Gastrocnemius medialis (tissue), 4 donors: ENCODE measurements around the gene PIP5K1C. TPM values are rescaled to one million over a fixed set of nuclear protein-coding genes. Genes with fewer than 3 reads are reported as not detected.
A peak's percentile ranks its signal among the peaks of the same experiment; 100 is the strongest.

Experiments used
- ATAC-seq, 2 donors: fragments of 150-250 bp; one replicate each; pipeline ENCODE4 v1.9.1; 2016
- DNase-seq, 2 donors: peaks; one replicate each; pipeline ENCODE4 v3.0.0-alpha.2; 2019
- H3K27ac ChIP-seq, 4 donors: fragments of 200-600 bp; sonication (generic); 1 replicate in 1 of 4; 2 replicates in 3 of 4; pipeline ENCODE4 v1.5.1; 2016 to 2018; ENCODE audit warnings: mild to moderate bottlenecking in 2 of 4, moderate library complexity in 1 of 4
- H3K27me3 ChIP-seq, 3 donors: fragments of 200-600 bp; sonication (generic) in 2 of 3; 1 replicate in 1 of 3; 2 replicates in 2 of 3; pipeline versions ENCODE4 v1.5.1 to v1.6.0; 2016 to 2019; ENCODE audit warnings: mild to moderate bottlenecking in 1 of 3, moderate library complexity in 1 of 3
- H3K36me3 ChIP-seq, 2 donors: fragments of 200-600 bp; sonication (generic) in 1 of 2; one replicate each; pipeline ENCODE4 v1.5.1; 2017 to 2018
- H3K4me1 ChIP-seq, 2 donors: fragments of 200-600 bp; sonication (generic) in 1 of 2; one replicate each; pipeline ENCODE4 v1.5.1; 2016 to 2017; ENCODE audit warnings: mild to moderate bottlenecking in 2 of 2
- H3K4me3 ChIP-seq, 4 donors: fragments of 200-600 bp; sonication (generic) in 3 of 4; 1 replicate in 1 of 4; 2 replicates in 3 of 4; pipeline ENCODE4 v1.5.1; 2016 to 2019; ENCODE audit warnings: mild to moderate bottlenecking in 2 of 4
- H3K9me3 ChIP-seq, 3 donors: fragments of 200-600 bp; sonication (generic) in 2 of 3; 1 replicate in 1 of 3; 2 replicates in 2 of 3; pipeline ENCODE4 v1.5.1; 2016 to 2019
- CTCF ChIP-seq, 5 experiments: fragments of 450-650 bp in 3 of 5; fragments of 200-600 bp in 2 of 5; sonication (generic) in 2 of 5; IDR thresholded peaks in 4 of 5; conservative IDR thresholded peaks in 1 of 5; 1 replicate in 4 of 5; 2 replicates in 1 of 5; pipeline ENCODE4 v1.5.1; 2016 to 2019; ENCODE audit warnings: antibody characterized with exemption in 5 of 5, mild to moderate bottlenecking in 3 of 5, moderate library complexity in 3 of 5
- POLR2A ChIP-seq, 2 donors: fragments of 450-650 bp; IDR thresholded peaks; one replicate each; pipeline ENCODE4 v1.6.1; 2017; ENCODE audit warnings: antibody characterized with exemption in 2 of 2, mild to moderate bottlenecking in 2 of 2, moderate library complexity in 2 of 2
- in situ Hi-C, 4 donors: fragments of 200-750 bp; cut with MboI; loops; one replicate each; pipeline versions ENCODE4 v1.15.0 to v1.8.0; 2017; ENCODE audit warnings: low sequenced_read_pairs in 4 of 4
- intact Hi-C: fragments of 100-400 bp; cut with DNase I; formaldehyde crosslinking; loops from one replicate; pipeline ENCODE4 v1.15.1; 2023; ENCODE audit warnings: low total_unique reads
- total RNA-seq, 4 donors: library from RNA; depleted of rRNA; stranded (reverse); fragments of >200 nt; gene quantifications; one replicate each; pipeline versions ENCODE4 v1.1.0 to v1.2.3, GENCODE V29; 2016

PIP5K1C gene
- total RNA-seq, 4 donors from 2014 or later, result 8.2 to 18.0 (median 17.3) TPM

GRCh38 chr19:3678188-3678587, 22.1 kb downstream of the PIP5K1C start:
- H3K36me3 ChIP-seq, result no peaks in the 10 kb centered on the region
- H3K9me3 ChIP-seq, result no peaks in the 10 kb centered on the region
- in situ Hi-C loops, result no loop called here
- no peak overlapping the region for H3K27ac ChIP-seq
- intact Hi-C loops, result no loop called here
- DNase-seq, result no peak
- TF ChIP-seq CTCF (IDR thresholded peaks at IDR 0.05 in 4 of 5, conservative IDR thresholded peaks at IDR 0.05 in 1 of 5), result no peak
- no peak overlapping the region for H3K4me3 ChIP-seq
- H3K4me1 ChIP-seq, result peaks cover 0 to 3% of the 10 kb centered on the region in 2 donors
- ATAC-seq, result no peak
- H3K27me3 ChIP-seq, result no peaks in the 10 kb centered on the region

DNA sequence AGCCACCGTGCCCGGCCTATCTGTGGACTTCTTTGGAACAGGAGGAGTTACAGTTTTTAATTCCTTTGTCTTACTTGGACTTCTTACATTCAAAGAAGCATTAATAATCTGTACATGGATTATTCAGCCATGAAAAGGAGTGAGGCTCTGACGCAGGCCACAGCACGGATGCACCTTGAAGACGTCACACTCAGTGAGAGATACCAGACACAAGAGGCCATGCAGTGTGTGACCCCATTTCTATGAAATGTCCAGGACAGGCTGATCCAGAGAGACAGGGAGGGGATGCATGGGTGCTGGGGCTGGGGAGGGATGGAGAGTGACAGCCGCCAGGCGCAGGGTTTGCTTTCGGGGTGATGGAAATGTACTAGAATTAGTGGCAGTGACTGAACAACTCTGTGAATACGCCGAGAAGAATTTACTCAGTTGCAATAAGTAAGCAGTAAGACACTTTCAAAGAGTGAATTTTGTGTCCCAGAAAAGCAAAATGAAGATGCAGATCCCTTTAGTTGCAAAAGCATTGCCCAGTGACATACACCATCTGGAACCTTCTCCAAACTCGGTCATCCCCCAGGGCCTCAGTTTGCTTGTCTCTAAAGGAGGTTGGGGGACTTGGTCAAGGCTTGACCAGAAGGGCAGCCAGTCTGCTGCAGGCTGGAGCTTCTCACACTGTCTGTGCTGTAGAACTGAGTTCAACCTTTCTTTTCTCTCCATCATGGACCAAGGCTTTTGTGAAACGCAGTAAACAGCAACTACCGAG, 25.3 kb downstream of the PIP5K1C start:
- no peak for ATAC-seq
- H3K36me3 ChIP-seq, result no peaks in the 10 kb centered on the region
- intact Hi-C loops (no loop called here), in situ Hi-C loops (no loop called here)
- H3K27me3 ChIP-seq, result no peaks in the 10 kb centered on the region
- no peak for DNase-seq
- no peak overlapping the region for H3K4me3 ChIP-seq
- H3K4me1 ChIP-seq, result peaks cover 20 to 23% of the 10 kb centered on the region in 2 donors
- H3K27ac ChIP-seq, result no peak overlapping the region
- TF ChIP-seq CTCF (IDR thresholded peaks at IDR 0.05 in 4 of 5, conservative IDR thresholded peaks at IDR 0.05 in 1 of 5) (no peak), POLR2A (IDR thresholded peaks at IDR 0.05) (no peak)
- H3K9me3 ChIP-seq, result no peaks in the 10 kb centered on the region

- H3K4me1 ChIP-seq, result peaks cover 27 to 34% of the 10 kb centered on the region in 2 donors
- H3K27ac ChIP-seq, result peak overlapping the region; percentile 86 to 95 (median 88)
- no peak for DNase-seq
- no peak overlapping the region for H3K4me3 ChIP-seq
- no peaks in the 10 kb centered on the region for H3K36me3 ChIP-seq
- no peak for ATAC-seq
- intact Hi-C loops, result no loop called here
- H3K9me3 ChIP-seq, result no peaks in the 10 kb centered on the region
- no peaks in the 10 kb centered on the region for H3K27me3 ChIP-seq
- no peak for TF ChIP-seq POLR2A (IDR thresholded peaks at IDR 0.05)
- no peak for TF ChIP-seq CTCF (IDR thresholded peaks at IDR 0.05 in 4 of 5, conservative IDR thresholded peaks at IDR 0.05 in 1 of 5)
- in situ Hi-C loops, result no loop called here
Measured at GRCh38 chr19:3673506-3674439, 26.5 kb downstream of the PIP5K1C start.

DNA sequence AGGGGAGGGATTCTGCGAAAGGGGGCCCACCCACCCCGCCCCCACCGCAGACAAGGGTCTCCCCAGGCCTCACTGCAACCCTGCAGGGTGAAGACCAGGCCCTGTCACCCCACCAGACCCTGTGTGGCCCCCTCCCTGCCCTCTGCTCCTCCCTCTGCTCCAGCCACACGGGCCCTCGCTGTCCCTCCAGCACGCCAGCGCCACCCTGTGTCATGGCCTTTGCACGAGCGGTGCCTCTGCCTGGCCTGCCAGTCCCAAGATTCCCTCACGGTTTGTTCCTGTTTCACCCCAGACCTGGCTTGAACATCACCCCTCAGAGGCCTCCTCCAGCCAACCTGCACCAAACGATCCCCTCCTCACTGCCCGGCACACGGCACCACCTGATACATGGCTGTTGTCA, 27.3 kb downstream of the PIP5K1C start:
- Histone ChIP-seq H3K27me3 (no peaks in the 10 kb centered on the region), H3K36me3 (no peaks in the 10 kb centered on the region), H3K4me3 (no peak overlapping the region), H3K27ac (peak overlapping the region; percentile 86 to 95 (median 88)), H3K9me3 (no peaks in the 10 kb centered on the region), H3K4me1 (peaks cover 27 to 34% of the 10 kb centered on the region in 2 donors)
- no peak for ATAC-seq
- in situ Hi-C loops, result no loop called here
- intact Hi-C loops, result no loop called here
- DNase-seq, result no peak
- TF ChIP-seq POLR2A (IDR thresholded peaks at IDR 0.05) (no peak), CTCF (IDR thresholded peaks at IDR 0.05 in 4 of 5, conservative IDR thresholded peaks at IDR 0.05 in 1 of 5) (no peak)
